HUES64 (cell line): ENCODE results near the gene RNLS.

Experiments
- H3K27ac ChIP-seq: 2 replicates; pipeline ENCODE4 v1.7.0; 2013; ENCODE audit warnings: low read depth, low read length, inconsistent platforms
- H3K27me3 ChIP-seq: 2 replicates; pipeline ENCODE4 v1.6.1; 2013; ENCODE audit warnings: mild to moderate bottlenecking, low read length; ENCODE audit not compliant: insufficient read depth
- H3K36me3 ChIP-seq: 2 replicates; pipeline ENCODE4 v1.6.1; 2013; ENCODE audit warnings: mild to moderate bottlenecking, low read length; ENCODE audit not compliant: insufficient read depth
- H3K4me1 ChIP-seq: 2 replicates; pipeline ENCODE4 v1.6.1; 2013; ENCODE audit warnings: mild to moderate bottlenecking, low read length, moderate library complexity; ENCODE audit not compliant: insufficient read depth
- H3K4me3 ChIP-seq: 2 replicates; pipeline ENCODE4 v1.5.1; 2013; ENCODE audit warnings: mild to moderate bottlenecking, low read length, moderate library complexity
- H3K9ac ChIP-seq: 2 replicates; pipeline ENCODE4 v1.6.1; 2013; ENCODE audit warnings: mild to moderate bottlenecking, low read depth, low read length
- H3K9me3 ChIP-seq: 2 replicates; pipeline ENCODE4 v1.6.1; 2013; ENCODE audit warnings: low read depth, low read length; ENCODE audit not compliant: insufficient read depth
- WGBS: fragments of 150-250, 120-280 bp; methylation state at CpG from one replicate; pipeline ENCODE4 v1.1.7; 2013; ENCODE audit warnings: missing lambda C conversion rate; 5-methylcytosine and 5-hydroxymethylcytosine counted together

RNLS gene

GRCh38 chr10:88234297-88234696, 348.8 kb downstream of the RNLS start:
- Histone ChIP-seq H3K36me3 (no peaks in the 10 kb centered on the region), H3K9me3 (no peaks in the 10 kb centered on the region), H3K9ac (no peak overlapping the region), H3K4me3 (no peak overlapping the region), H3K27ac (no peak overlapping the region), H3K4me1 (peaks cover 3% of the 10 kb centered on the region; the same call in 1 of the 2 replicates), H3K27me3 (no peaks in the 10 kb centered on the region)
- 89% methylated on average over 4 of the region's 4 CpGs for WGBS

- no peak overlapping the region for H3K9ac ChIP-seq
- H3K27ac ChIP-seq = no peak overlapping the region
- H3K36me3 ChIP-seq = no peaks in the 10 kb centered on the region
- no peaks in the 10 kb centered on the region for H3K9me3 ChIP-seq
- no peaks in the 10 kb centered on the region for H3K27me3 ChIP-seq
- no peak overlapping the region for H3K4me3 ChIP-seq
- peaks cover 3% of the 10 kb centered on the region; the same call in 1 of the 2 replicates for H3K4me1 ChIP-seq
- 69% methylated on average over 5 of the region's 6 CpGs for WGBS
Observed at GRCh38 chr10:88233870-88234269, 349.2 kb downstream of the RNLS start.

- H3K4me3 ChIP-seq = no peak overlapping the region
- peaks cover 3% of the 10 kb centered on the region; the same call in 1 of the 2 replicates for H3K4me1 ChIP-seq
- no peaks in the 10 kb centered on the region for H3K9me3 ChIP-seq
- H3K9ac ChIP-seq = no peak overlapping the region
- WGBS = 96% methylated on average over 7 of the region's 7 CpGs
- no peaks in the 10 kb centered on the region for H3K27me3 ChIP-seq
- no peaks in the 10 kb centered on the region for H3K36me3 ChIP-seq
- no peak overlapping the region for H3K27ac ChIP-seq
Observed at GRCh38 chr10:88232983-88233543, 350.1 kb downstream of the RNLS start.

GRCh38 chr10:88232029-88232895, 350.9 kb downstream of the RNLS start:
- H3K27me3 ChIP-seq = no peaks in the 10 kb centered on the region
- H3K9ac ChIP-seq = no peak overlapping the region
- H3K4me1 ChIP-seq = peaks cover 6% of the 10 kb centered on the region; the same call in 1 of the 2 replicates
- H3K9me3 ChIP-seq = no peaks in the 10 kb centered on the region
- 85% methylated on average over 5 of the region's 5 CpGs for WGBS
- no peaks in the 10 kb centered on the region for H3K36me3 ChIP-seq
- no peak overlapping the region for H3K27ac ChIP-seq
- H3K4me3 ChIP-seq = no peak overlapping the region

- Histone ChIP-seq H3K27me3 (no peaks in the 10 kb centered on the region), H3K36me3 (no peaks in the 10 kb centered on the region), H3K27ac (no peak overlapping the region), H3K9me3 (no peaks in the 10 kb centered on the region), H3K9ac (no peak overlapping the region), H3K4me1 (peaks cover 9% of the 10 kb centered on the region; the same call in 1 of the 2 replicates), H3K4me3 (no peak overlapping the region)
- WGBS = 55% methylated on average over 8 of the region's 8 CpGs
Observed at GRCh38 chr10:88230251-88230650, 352.9 kb downstream of the RNLS start.

- H3K36me3 ChIP-seq = no peaks in the 10 kb centered on the region
- no peaks in the 10 kb centered on the region for H3K27me3 ChIP-seq
- no peak overlapping the region for H3K9ac ChIP-seq
- no peak overlapping the region for H3K27ac ChIP-seq
- WGBS = 98% methylated on average over 4 of the region's 4 CpGs
- H3K4me3 ChIP-seq = no peak overlapping the region
- peaks cover 7% of the 10 kb centered on the region; the same call in 1 of the 2 replicates for H3K4me1 ChIP-seq
- no peaks in the 10 kb centered on the region for H3K9me3 ChIP-seq
Observed at GRCh38 chr10:88228130-88228529, 355.0 kb downstream of the RNLS start.

GRCh38 chr10:88227342-88228018, 355.6 kb downstream of the RNLS start:
- H3K4me1 ChIP-seq = peaks cover 7% of the 10 kb centered on the region; the same call in 1 of the 2 replicates
- no peak overlapping the region for H3K9ac ChIP-seq
- 84% methylated on average over 8 of the region's 8 CpGs for WGBS
- H3K27ac ChIP-seq = no peak overlapping the region
- H3K4me3 ChIP-seq = no peak overlapping the region
- H3K36me3 ChIP-seq = no peaks in the 10 kb centered on the region
- H3K9me3 ChIP-seq = no peaks in the 10 kb centered on the region
- H3K27me3 ChIP-seq = no peaks in the 10 kb centered on the region

- no peaks in the 10 kb centered on the region for H3K36me3 ChIP-seq
- H3K27me3 ChIP-seq = no peaks in the 10 kb centered on the region
- H3K9me3 ChIP-seq = no peaks in the 10 kb centered on the region
- H3K4me3 ChIP-seq = no peak overlapping the region
- H3K27ac ChIP-seq = no peak overlapping the region
- peaks cover 7% of the 10 kb centered on the region; the same call in 1 of the 2 replicates for H3K4me1 ChIP-seq
- WGBS = 100% methylated on average over 1 of the region's 1 CpG
- H3K9ac ChIP-seq = no peak overlapping the region
Observed at GRCh38 chr10:88226891-88227290, 356.2 kb downstream of the RNLS start.

GRCh38 chr10:88226071-88226659, 357.0 kb downstream of the RNLS start:
- no peaks in the 10 kb centered on the region for H3K36me3 ChIP-seq
- WGBS = 95% methylated on average over 1 of the region's 2 CpGs
- no peaks in the 10 kb centered on the region for H3K27me3 ChIP-seq

More at GRCh38 chr10:88226071-88226659, 357.0 kb downstream of the RNLS start:
- no peak overlapping the region for H3K4me3 ChIP-seq
- H3K4me1 ChIP-seq = peaks cover 7% of the 10 kb centered on the region; the same call in 1 of the 2 replicates
- no peaks in the 10 kb centered on the region for H3K9me3 ChIP-seq
- no peak overlapping the region for H3K27ac ChIP-seq
- no peak overlapping the region for H3K9ac ChIP-seq
